Measurements from ENCODE around the gene AACS.

The AACS gene

DNA sequence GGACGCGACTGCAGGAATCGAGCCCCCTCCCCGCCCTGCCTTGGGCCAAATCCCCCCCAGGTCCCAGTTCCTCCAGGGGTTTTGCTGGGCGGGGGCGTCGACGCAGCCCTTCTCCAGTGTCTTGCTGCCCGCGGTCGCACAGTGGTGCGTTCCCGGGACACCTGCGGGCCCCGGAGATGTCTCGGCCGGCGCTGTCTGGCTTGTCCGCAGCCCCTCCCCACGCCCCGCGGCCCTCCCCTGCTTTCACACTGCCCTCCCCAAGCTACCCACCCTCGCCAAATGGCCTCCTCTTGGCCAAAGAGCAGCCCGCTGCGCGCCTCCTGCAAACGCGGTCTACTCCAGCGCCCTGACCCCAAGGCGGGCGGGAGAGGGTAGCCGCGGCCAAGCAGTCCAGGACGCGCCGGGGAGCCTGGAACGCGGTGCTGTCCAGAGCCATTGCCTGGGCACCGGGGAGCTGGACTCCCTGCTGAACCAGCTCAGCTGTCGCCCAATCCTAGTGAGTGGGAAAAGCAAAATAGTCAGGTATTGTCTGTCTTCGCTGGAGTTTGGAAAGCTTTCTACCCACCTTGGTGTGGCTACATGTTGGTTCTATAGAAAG, 122.0 kb downstream of the AACS start:
- peaks cover 5 to 25% of the 10 kb centered on the region in 2 donors for H3K4me1 ChIP-seq (ENCODE audit: control insufficient read depth in 1 of 2, insufficient read depth in 2 of 2, low read length in 2 of 2)
- no peaks in the 10 kb centered on the region for H3K9me3 ChIP-seq (ENCODE audit: control insufficient read depth in 1 of 2, low read length in 2 of 2)
- no peak overlapping the region for H3K27ac ChIP-seq (ENCODE audit: low read length)
- no peaks in the 10 kb centered on the region for H3K36me3 ChIP-seq (ENCODE audit: control insufficient read depth in 1 of 2, insufficient read depth in 2 of 2, low read length in 2 of 2)
- peaks cover 48% of the 10 kb centered on the region for H3K27me3 ChIP-seq (ENCODE audit: low read depth, low read length)
- H3K4me3 ChIP-seq (ENCODE audit: low read depth in 1 of 2, low read length in 2 of 2) = peak overlapping the region in 1 of 2 donors; percentile 64

DNA sequence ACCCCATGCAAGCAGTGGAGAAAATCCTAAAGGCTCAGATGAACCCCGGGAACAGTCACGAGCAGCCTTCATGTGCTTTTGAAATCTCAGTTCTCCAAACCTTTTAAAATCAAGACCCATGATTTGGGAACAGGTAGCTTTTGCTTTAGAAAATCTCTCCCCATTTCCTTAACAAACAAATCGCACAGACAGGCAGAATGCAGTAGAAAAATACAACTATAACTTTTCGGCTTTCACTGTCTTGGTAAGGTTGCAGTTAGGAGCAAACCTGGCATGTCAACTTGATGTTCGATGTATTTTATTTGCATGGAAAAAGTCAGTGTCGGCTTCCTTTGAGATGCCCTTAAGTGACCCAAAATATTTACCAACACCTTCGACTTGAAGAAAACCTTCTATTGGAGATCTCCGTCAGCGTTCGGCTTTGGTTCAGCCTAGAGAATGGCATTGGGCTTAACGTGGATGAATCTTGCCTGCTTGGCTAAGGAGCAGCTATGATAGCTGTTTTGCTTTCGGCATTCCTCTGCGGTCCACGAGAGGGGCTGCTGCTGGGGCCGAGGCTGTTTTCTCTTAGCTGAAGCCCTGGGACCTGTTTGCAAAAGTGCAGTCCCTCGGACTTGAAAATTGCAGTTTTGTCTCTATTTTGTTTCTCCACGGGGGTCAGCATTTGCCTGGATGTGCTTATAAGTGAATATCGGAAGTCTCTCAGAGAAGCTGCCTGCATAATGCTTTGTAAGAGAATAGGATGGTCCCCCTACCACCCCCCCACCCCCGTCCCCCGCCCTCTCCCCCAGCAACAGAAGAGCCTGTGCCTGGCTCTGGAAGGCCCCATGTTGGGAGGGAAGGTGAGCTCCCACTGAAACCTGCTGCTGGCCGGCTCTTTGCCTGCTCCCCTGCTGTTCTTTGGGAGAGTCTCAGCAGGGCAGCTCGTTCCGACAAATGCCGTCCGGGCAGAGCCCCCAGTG, 122.8 kb downstream of the AACS start:
- peaks cover 53% of the 10 kb centered on the region for H3K27me3 ChIP-seq (ENCODE audit: low read depth, low read length)
- H3K4me1 ChIP-seq (ENCODE audit: control insufficient read depth in 1 of 2, insufficient read depth in 2 of 2, low read length in 2 of 2) = peaks cover 5 to 25% of the 10 kb centered on the region in 2 donors
- peak overlapping the region in 1 of 2 donors; percentile 64 for H3K4me3 ChIP-seq (ENCODE audit: low read depth in 1 of 2, low read length in 2 of 2)
- H3K27ac ChIP-seq (ENCODE audit: low read length) = no peak overlapping the region
- no peaks in the 10 kb centered on the region for H3K9me3 ChIP-seq (ENCODE audit: control insufficient read depth in 1 of 2, low read length in 2 of 2)
- no peaks in the 10 kb centered on the region for H3K36me3 ChIP-seq (ENCODE audit: control insufficient read depth in 1 of 2, insufficient read depth in 2 of 2, low read length in 2 of 2)

DNA sequence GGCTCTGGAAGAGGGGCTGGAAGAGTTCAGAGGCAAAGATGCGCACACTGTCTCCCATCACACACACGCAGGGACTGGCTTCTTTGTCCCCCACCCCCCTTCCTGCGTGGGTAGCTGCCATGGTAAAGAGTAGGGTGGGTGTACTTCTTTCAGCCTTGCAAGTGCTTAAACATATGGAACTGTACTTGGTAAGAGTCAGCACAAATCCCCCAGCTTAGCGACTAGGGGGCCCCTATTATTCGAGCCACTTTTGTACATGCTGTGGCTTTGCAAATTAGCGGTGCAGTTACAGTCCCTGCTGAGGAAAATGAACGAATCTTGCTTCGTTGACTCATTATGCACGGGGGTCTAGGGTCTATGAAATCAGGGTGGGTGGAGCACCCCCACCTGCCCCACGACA, 123.8 kb downstream of the AACS start:
- Histone ChIP-seq H3K27ac (ENCODE audit: low read length) (no peak overlapping the region), H3K27me3 (ENCODE audit: low read depth, low read length) (peaks cover 52% of the 10 kb centered on the region), H3K9me3 (ENCODE audit: control insufficient read depth in 1 of 2, low read length in 2 of 2) (no peaks in the 10 kb centered on the region), H3K36me3 (ENCODE audit: control insufficient read depth in 1 of 2, insufficient read depth in 2 of 2, low read length in 2 of 2) (no peaks in the 10 kb centered on the region), H3K4me3 (ENCODE audit: low read depth in 1 of 2, low read length in 2 of 2) (no peak overlapping the region), H3K4me1 (ENCODE audit: control insufficient read depth in 1 of 2, insufficient read depth in 2 of 2, low read length in 2 of 2) (peaks cover 5 to 20% of the 10 kb centered on the region in 2 donors)

DNA sequence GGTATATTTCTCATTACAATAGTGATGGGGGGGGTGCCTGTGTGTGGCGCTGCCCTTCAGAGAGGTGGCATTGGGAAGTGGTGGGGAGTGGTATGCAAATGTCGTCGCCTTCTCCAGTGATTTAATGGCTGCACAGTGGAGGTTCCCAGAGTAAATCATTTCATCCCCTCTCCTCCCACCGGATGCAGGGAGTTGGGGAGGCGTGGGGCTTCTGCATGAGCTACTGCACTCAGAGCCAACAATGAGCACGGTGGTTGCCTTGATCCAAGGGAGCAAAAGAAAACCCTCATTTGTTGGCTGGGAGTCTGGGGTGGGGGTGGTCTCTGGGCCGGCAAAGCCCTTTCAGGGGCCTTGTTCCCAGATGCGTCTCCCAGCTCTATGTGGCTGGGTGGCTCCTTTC, 124.3 kb downstream of the AACS start:
- H3K36me3 ChIP-seq (ENCODE audit: control insufficient read depth in 1 of 2, insufficient read depth in 2 of 2, low read length in 2 of 2) = no peaks in the 10 kb centered on the region
- H3K27ac ChIP-seq (ENCODE audit: low read length) = no peak overlapping the region
- peaks cover 50% of the 10 kb centered on the region for H3K27me3 ChIP-seq (ENCODE audit: low read depth, low read length)
- peaks cover 5 to 20% of the 10 kb centered on the region in 2 donors for H3K4me1 ChIP-seq (ENCODE audit: control insufficient read depth in 1 of 2, insufficient read depth in 2 of 2, low read length in 2 of 2)
- H3K4me3 ChIP-seq (ENCODE audit: low read depth in 1 of 2, low read length in 2 of 2) = no peak overlapping the region
- H3K9me3 ChIP-seq (ENCODE audit: control insufficient read depth in 1 of 2, low read length in 2 of 2) = no peaks in the 10 kb centered on the region

DNA sequence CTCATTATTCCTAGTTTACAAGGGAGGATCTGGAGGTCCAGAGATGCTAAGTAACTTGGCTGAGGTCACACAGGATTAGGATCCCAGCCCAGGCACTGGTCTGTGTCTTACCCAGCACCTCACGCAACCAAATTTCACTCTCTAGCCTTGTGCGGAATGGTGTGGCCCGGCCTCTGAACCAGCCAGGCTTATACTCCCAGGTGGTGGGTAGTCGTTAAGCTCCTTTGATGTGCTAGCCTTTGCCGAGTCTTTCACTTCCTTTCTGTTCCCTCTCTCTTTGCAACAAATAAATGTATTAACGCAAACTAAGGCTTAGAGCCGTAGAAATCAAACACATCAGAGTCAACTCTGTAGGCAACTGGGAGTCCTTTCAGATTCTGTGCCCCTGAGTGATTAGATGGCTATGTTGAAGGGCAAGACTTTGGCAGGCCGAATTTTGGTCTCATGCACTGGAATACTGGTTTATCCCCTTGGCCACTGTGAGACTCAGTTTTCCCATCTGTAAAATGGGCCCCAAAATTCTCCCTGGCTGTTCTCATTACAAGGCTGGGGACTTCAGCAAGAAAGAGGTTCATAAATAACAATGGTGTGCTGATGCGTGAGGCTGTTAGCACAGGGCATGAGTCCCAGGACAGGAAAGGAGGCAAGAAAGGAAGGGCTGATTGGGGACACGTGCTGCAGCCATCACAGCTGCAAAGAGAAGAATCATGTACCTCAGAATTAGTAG, 126.3 kb downstream of the AACS start:
- Histone ChIP-seq H3K9me3 (ENCODE audit: control insufficient read depth in 1 of 2, low read length in 2 of 2) (no peaks in the 10 kb centered on the region), H3K36me3 (ENCODE audit: control insufficient read depth in 1 of 2, insufficient read depth in 2 of 2, low read length in 2 of 2) (no peaks in the 10 kb centered on the region), H3K4me3 (ENCODE audit: low read depth in 1 of 2, low read length in 2 of 2) (no peak overlapping the region), H3K27ac (ENCODE audit: low read length) (no peak overlapping the region), H3K27me3 (ENCODE audit: low read depth, low read length) (peaks cover 46% of the 10 kb centered on the region), H3K4me1 (ENCODE audit: control insufficient read depth in 1 of 2, insufficient read depth in 2 of 2, low read length in 2 of 2) (peaks cover 5 to 15% of the 10 kb centered on the region in 2 donors)

DNA sequence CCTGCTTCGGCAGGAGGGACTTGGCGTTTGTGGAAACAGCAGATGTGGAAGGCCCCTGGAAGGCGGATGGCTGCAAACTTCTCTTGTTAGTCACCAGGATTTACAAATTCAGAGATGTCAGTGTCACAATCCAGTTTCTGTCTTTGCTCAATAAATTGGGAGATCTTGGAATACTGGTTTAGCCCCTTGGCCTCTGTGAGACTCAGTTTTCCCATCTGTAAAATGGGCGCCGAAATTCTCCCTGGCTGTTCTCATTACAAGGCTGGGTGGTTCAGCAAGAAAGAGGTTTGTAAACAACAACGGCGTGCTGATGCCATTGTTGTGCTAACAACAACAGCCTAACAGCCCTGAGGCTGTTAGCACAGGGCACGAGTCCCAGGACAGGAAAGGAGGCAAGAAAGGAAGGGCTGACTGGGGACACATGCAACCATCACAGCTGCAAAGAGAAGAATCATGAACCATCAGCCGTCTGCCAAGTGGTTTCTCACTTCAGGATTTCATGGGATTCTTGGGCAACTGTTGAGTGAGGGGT, 127.5 kb downstream of the AACS start:
- Histone ChIP-seq H3K4me1 (ENCODE audit: control insufficient read depth in 1 of 2, insufficient read depth in 2 of 2, low read length in 2 of 2) (peaks cover 3 to 4% of the 10 kb centered on the region in 2 donors), H3K27me3 (ENCODE audit: low read depth, low read length) (peaks cover 39% of the 10 kb centered on the region), H3K9me3 (ENCODE audit: control insufficient read depth in 1 of 2, low read length in 2 of 2) (no peaks in the 10 kb centered on the region), H3K27ac (ENCODE audit: low read length) (no peak overlapping the region), H3K4me3 (ENCODE audit: low read depth in 1 of 2, low read length in 2 of 2) (no peak overlapping the region), H3K36me3 (ENCODE audit: control insufficient read depth in 1 of 2, insufficient read depth in 2 of 2, low read length in 2 of 2) (no peaks in the 10 kb centered on the region)
